Thoracic aorta (tissue), 2 donors: Measurements from ENCODE around the gene TMEM244. TPM values are rescaled to one million over a fixed set of nuclear protein-coding genes. Genes with fewer than 3 reads are reported as not detected.

ENCODE experiments used
- ATAC-seq: fragments of 150-250 bp; one replicate; pipeline ENCODE4 v1.8.0; 2017; ENCODE audit warnings: low read depth; ENCODE audit not compliant: insufficient number of reproducible peaks, low FRiP score
- DNase-seq: peaks from one replicate; pipeline ENCODE4 v3.0.0-alpha.2; 2020; ENCODE audit warnings: low spot score
- H3K27ac ChIP-seq, 2 donors: fragments of 200-600 bp; sonication (generic); 1 replicate in 1 of 2; 2 replicates in 1 of 2; pipeline ENCODE4 v1.5.1; 2016; ENCODE audit warnings: mild to moderate bottlenecking in 2 of 2, moderate library complexity in 2 of 2
- H3K27me3 ChIP-seq: fragments of 200-600 bp; sonication (generic); replicated peaks from 2 replicates; pipeline ENCODE4 v1.6.0; 2016; ENCODE audit warnings: mild to moderate bottlenecking; ENCODE audit not compliant: insufficient read depth
- H3K36me3 ChIP-seq: fragments of 200-600 bp; sonication (generic); one replicate; pipeline ENCODE4 v1.5.1; 2016
- H3K4me1 ChIP-seq, 2 donors: fragments of 200-600 bp; sonication (generic); 1 replicate in 1 of 2; 2 replicates in 1 of 2; pipeline versions ENCODE4 v1.5.1 to v1.6.0; 2016; ENCODE audit warnings: low read depth in 2 of 2, mild to moderate bottlenecking in 1 of 2; ENCODE audit not compliant: control insufficient read depth in 1 of 2
- H3K4me3 ChIP-seq: fragments of 200-600 bp; sonication (generic); 2 replicates; pipeline ENCODE4 v1.5.1; 2016; ENCODE audit warnings: mild to moderate bottlenecking
- H3K9me3 ChIP-seq: fragments of 200-600 bp; sonication (generic); 2 replicates; pipeline ENCODE4 v1.5.1; 2016
- CTCF ChIP-seq: fragments of 200-600 bp; sonication (generic); IDR thresholded peaks from one replicate; pipeline ENCODE4 v1.5.1; 2019; ENCODE audit warnings: antibody characterized with exemption
- total RNA-seq, 2 donors: library from RNA; depleted of rRNA; stranded (reverse); fragments of >200 nt; gene quantifications; one replicate each; pipeline versions ENCODE4 v1.1.0 to v1.2.3, GENCODE V29; 2016

Gene TMEM244
- total RNA-seq, 2 donors from 2014 or later = not detected

- Histone ChIP-seq H3K4me3 (no peak overlapping the region), H3K36me3 (no peaks in the 10 kb centered on the region), H3K27ac (no peak overlapping the region), H3K9me3 (no peaks in the 10 kb centered on the region), H3K4me1 (peaks cover 5 to 20% of the 10 kb centered on the region in 2 donors), H3K27me3 (no peaks in the 10 kb centered on the region)
- TF ChIP-seq CTCF = no peak
- DNase-seq (no peak), ATAC-seq (no peak)
These were observed 2.5 kb upstream of the TMEM244 start for GRCh38 chr6:129863664-129864063.

- H3K9me3 ChIP-seq = no peaks in the 10 kb centered on the region
- H3K27me3 ChIP-seq = no peaks in the 10 kb centered on the region
- H3K4me3 ChIP-seq = no peak overlapping the region
- H3K4me1 ChIP-seq = peaks cover 5 to 20% of the 10 kb centered on the region in 2 donors
- TF ChIP-seq CTCF = no peak
- H3K36me3 ChIP-seq = no peaks in the 10 kb centered on the region
- ATAC-seq = no peak
- H3K27ac ChIP-seq = no peak overlapping the region
- no peak for DNase-seq
These were observed 1.6 kb downstream of the TMEM244 start for GRCh38 chr6:129859524-129859923.

GRCh38 chr6:129857838-129858237 is 3.3 kb downstream of the TMEM244 start:
- DNase-seq (no peak), ATAC-seq (no peak)
- no peaks in the 10 kb centered on the region for H3K9me3 ChIP-seq
- no peak overlapping the region for H3K4me3 ChIP-seq
- H3K4me1 ChIP-seq = peaks cover 5 to 20% of the 10 kb centered on the region in 2 donors
- H3K27me3 ChIP-seq = no peaks in the 10 kb centered on the region
- no peak for TF ChIP-seq CTCF
- no peak overlapping the region for H3K27ac ChIP-seq
- H3K36me3 ChIP-seq = no peaks in the 10 kb centered on the region

- no peak for DNase-seq
- H3K4me3 ChIP-seq = no peak overlapping the region
- H3K4me1 ChIP-seq = peaks cover 0 to under 1% of the 10 kb centered on the region in 2 donors
- H3K9me3 ChIP-seq = no peaks in the 10 kb centered on the region
- no peak overlapping the region for H3K27ac ChIP-seq
- H3K27me3 ChIP-seq = no peaks in the 10 kb centered on the region
- no peak for TF ChIP-seq CTCF
- no peaks in the 10 kb centered on the region for H3K36me3 ChIP-seq
- no peak for ATAC-seq
These were observed 7.0 kb downstream of the TMEM244 start for GRCh38 chr6:129853996-129854711.

GRCh38 chr6:129852257-129852858 is 8.8 kb downstream of the TMEM244 start:
- no peak for ATAC-seq
- H3K36me3 ChIP-seq = no peaks in the 10 kb centered on the region
- no peaks in the 10 kb centered on the region for H3K4me1 ChIP-seq
- no peak for DNase-seq
- no peak for TF ChIP-seq CTCF
- no peak overlapping the region for H3K4me3 ChIP-seq
- no peak overlapping the region for H3K27ac ChIP-seq
- H3K27me3 ChIP-seq = no peaks in the 10 kb centered on the region
- H3K9me3 ChIP-seq = no peaks in the 10 kb centered on the region
